Fibroblast of villous mesenchyme (primary cell): Measurements from ENCODE around the gene TRIP4. TPM values are rescaled to one million over a fixed set of nuclear protein-coding genes. Genes with fewer than 3 reads are reported as not detected.
A peak's percentile ranks its signal among the peaks of the same experiment; 100 is the strongest.

Experiments used
- DNase-seq: peaks from one replicate; pipeline ENCODE4 v3.0.0-alpha.2; 2010; ENCODE audit warnings: low read depth
- H3K4me3 ChIP-seq: 2 replicates; pipeline ENCODE4 v1.5.1; 2011; ENCODE audit warnings: low read depth, mild to moderate bottlenecking, low read length
- total RNA-seq: library from RNA; depleted of rRNA; stranded (reverse); fragments of >200 nt; gene quantifications from 2 replicates; pipeline ENCODE4 v1.2.3, GENCODE V29; 2012
- TF ChIP-seq, protein P1 (sequence below): IDR thresholded peaks from 2 replicates; pipeline ENCODE4 v1.5.1; 2012; ENCODE audit warnings: low read depth, mild to moderate bottlenecking, low read length; ENCODE audit not compliant: insufficient read depth

Gene TRIP4
- total RNA-seq, 1 donor: 10.8 TPM

DNA sequence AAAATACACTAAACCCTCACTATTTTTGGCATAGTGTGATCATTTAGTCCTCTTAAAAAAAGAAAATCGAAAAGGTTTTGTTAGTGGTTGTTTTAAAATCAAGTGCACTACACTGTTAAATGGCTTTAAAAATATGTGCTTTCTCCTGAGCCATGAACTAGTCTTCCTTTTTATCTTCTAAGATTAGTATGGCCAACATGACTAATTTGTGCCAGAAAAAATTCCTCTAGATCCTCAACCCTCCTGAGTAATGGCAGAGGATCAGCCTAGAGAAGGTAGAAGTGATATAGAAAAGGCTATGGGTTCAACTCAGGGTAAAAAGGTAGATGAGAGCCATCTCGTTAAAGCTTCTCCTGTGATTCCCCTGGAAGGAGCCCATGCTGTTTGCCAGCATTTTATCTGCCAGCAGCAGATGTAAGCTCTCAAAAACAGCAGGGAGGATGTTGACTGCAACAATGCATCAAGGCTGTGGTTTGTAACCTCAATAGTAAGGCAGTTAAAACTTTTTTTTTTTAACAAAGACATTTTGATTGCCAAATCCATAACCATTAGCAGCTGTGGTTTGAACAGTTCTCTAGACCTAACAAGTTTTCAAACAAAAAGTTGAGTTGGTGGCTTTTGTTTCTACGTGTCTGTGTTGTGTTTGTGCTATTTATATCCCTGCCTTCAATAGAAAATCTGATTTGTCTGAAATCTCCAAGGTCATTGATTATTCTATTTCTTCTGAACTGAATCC lies 42.5 kb downstream of the TRIP4 start:
- peak; percentile 93 for DNase-seq
- TF ChIP-seq, protein P1, sequence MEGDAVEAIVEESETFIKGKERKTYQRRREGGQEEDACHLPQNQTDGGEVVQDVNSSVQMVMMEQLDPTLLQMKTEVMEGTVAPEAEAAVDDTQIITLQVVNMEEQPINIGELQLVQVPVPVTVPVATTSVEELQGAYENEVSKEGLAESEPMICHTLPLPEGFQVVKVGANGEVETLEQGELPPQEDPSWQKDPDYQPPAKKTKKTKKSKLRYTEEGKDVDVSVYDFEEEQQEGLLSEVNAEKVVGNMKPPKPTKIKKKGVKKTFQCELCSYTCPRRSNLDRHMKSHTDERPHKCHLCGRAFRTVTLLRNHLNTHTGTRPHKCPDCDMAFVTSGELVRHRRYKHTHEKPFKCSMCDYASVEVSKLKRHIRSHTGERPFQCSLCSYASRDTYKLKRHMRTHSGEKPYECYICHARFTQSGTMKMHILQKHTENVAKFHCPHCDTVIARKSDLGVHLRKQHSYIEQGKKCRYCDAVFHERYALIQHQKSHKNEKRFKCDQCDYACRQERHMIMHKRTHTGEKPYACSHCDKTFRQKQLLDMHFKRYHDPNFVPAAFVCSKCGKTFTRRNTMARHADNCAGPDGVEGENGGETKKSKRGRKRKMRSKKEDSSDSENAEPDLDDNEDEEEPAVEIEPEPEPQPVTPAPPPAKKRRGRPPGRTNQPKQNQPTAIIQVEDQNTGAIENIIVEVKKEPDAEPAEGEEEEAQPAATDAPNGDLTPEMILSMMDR: no peak
- H3K4me3 ChIP-seq: no peak overlapping the region

DNA sequence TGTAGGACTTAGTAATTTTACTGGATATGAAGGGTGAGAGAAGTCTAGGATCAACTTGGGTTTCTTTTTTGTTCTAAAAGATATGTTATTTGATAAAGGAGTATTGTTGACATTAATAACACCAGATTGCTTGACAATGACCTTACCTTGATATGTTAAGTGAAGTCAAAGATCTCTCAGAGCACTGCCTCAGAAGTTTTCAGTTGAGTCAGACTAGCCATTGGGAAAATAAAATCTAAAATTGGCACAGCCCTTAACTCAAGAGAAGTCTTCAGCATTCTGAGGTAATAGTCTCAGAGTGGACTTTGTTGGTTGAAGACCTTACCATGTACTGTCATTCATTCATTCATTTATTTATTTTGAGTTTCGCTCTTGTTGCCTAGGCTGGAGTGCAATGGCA lies 50.3 kb downstream of the TRIP4 start:
- no peak overlapping the region for H3K4me3 ChIP-seq
- TF ChIP-seq, protein P1: no peak
- no peak for DNase-seq

DNA sequence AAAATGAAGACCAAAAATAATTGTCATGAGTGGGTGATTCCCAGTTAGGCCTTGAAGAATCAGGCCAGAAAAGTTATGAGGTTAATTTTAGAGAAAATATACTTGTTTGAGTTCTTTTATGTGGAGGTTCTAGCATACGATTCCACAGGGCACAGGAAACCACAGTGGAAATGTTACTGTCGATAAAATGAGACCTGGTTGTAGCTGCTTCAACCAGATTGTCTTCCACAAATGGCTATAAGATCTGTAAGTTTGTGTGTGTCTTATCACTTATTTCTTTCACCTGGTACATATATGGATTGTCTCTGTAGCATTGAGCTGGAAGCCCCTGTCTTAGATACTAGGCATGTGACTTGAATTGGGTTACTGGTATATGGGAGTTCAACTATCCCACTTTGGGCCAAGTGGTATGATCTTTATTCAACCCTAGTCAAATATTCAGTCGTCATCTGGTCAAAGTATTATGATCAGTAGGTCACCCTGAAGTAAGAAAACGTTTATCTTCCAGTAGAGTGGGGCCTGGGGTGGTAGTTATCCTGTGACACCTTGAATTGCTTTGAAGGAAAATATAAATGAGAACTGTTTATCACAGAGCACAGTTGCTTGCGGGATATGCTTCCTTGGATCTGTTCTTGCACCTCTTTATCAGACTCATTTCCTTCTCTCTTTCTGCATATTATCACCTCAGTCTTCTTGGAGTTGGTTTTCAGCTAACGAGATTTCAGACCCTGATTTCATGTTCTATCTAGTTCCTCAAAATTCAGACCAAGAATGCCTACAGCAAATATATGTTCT lies 51.2 kb downstream of the TRIP4 start:
- DNase-seq: no peak
- TF ChIP-seq, protein P1: no peak

DNA sequence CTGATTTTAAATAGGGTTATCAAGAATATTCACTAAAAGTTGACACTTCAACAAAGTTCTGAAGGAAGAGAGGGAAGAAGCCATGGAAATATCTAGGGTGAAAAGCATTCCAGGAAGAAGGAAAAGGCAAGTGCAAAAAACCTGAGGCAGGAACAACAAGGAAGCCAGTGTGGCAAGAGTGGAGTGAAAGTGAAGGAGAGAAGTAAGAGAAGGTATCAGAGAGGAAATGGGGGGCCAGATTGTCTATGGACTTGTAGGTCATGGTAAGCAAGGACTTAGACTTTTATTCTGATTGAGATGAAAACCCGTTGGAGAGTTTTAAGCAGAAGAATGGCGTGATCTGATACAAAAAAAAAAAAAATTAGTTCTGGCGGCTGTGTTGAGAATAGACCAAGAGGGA lies 54.2 kb downstream of the TRIP4 start:
- no peak overlapping the region for H3K4me3 ChIP-seq
- no peak for DNase-seq
- TF ChIP-seq, protein P1: no peak

More for the DNA sequence above, 51.2 kb downstream of the TRIP4 start:
- no peak overlapping the region for H3K4me3 ChIP-seq

DNA sequence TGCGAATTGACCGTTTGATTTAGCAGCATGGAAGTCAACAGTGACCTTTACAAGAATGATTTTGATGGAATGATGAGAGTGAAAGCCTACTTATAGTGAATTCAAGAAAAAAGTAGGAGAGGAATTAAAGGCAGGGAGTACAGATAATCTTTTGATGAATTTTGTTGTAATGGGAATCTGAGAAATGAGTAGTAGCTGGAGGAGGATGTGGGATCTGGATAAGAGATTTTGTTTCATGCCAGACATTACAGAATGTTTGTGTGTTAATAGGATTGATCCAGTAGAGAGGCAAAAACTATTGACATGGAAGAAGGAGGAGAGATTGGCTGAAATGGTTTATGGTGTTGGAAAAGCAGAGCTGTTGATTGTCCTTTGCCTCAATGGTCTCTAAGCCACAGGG lies 55.4 kb downstream of the TRIP4 start:
- no peak overlapping the region for H3K4me3 ChIP-seq
- no peak for DNase-seq

DNA sequence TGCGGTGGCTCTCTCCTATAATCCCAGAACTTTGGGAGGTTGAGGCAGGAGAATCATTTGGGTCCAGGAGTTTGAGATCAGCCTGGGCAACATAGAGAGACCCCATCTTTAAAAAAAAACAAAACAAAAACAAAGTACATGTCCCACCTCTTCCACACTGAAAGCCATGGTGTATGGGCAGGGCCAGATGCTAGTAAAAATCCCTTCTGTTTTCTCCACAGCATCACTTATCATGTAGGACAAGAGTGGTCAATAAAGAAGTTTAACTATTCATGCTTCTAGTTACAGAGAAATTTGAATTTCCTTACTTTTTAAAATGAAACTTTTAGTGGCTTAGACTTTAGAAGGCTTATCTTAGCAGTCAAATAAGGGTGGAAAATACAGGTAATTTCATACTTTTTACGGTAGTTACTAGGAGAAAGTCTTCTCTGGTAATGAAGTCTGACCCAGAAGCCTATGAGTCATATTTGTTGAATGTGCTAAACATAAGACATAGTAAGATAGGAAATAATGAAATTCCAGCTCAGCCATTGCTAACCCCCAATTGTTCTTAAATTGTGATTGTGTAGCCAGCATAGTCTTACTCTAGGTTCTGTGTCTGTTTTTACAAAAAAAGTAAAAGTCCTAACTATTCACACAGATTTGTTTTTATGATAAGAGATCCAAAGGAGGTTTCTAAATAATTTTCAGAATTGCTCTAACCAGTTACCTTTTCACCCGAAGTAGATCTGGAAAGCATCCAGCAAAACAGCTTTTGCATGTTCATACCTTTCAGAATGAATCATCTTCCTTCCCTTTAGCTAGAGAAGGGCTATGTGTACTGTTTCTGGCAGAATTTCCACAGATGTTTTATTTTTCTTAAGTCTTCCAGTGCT lies 56.3 kb downstream of the TRIP4 start:
- TF ChIP-seq, protein P1: no peak
- peak; percentile 87 for DNase-seq
- no peak overlapping the region for H3K4me3 ChIP-seq

More for the DNA sequence above, 55.4 kb downstream of the TRIP4 start:
- TF ChIP-seq, protein P1: no peak
